HK-2 (cell line): ENCODE data around the gene AKIRIN2.

Experiments used
- DNase-seq: peaks from one replicate; pipeline ENCODE4 v3.0.0-alpha.2; 2018; ENCODE audit not compliant: unreplicated experiment

The AKIRIN2 gene

GRCh38 chr6:87655824-87656223 lies 46.2 kb downstream of the AKIRIN2 start:
- DNase-seq = no peak

- DNase-seq = no peak
These were observed 47.1 kb downstream of the AKIRIN2 start for GRCh38 chr6:87654875-87655454.

- no peak for DNase-seq
These were observed 47.9 kb downstream of the AKIRIN2 start for GRCh38 chr6:87654122-87654521.

DNA sequence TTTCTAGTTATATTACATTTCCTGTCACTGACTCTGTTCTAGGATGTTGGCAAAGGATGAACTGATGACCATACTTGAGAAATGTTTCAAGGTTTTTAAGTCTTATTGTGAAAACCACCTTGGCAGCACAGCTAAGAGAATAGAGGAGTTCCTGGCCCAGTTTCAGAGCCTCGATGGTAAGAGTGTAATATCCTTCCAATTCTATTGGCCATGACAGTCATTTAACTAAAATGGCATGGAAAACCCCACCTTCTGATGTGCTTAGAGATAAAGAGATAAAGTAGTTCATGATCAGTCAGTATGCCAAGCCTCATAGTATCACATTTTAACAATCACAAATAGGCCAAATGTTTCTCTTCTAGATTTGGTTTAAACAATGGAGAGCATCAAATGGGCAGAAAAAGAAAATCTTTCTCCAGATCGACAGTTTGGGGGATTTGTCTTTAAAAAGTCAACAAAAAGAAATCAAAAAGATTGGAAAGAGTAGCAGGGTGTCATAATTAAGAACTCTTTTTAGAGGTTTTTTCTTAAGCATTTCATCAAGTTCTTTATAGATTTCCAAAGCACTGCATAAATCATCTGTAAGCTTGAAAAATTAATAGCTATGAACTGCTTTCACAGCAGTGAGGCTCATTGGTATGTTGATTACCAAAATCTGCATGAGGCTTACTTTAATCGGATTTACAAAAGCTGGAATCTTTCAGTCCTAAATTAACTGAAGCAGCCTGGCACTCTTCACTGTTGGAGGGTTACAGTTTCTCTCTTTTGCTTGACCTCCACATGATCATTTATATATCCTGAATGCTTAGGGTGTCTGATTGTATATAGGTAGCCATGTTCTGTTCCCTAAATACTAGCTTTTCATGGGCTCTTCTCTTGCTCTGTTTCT lies 48.7 kb downstream of the AKIRIN2 start:
- DNase-seq = no peak

GRCh38 chr6:87645080-87645479 lies 57.0 kb downstream of the AKIRIN2 start:
- no peak for DNase-seq

DNA sequence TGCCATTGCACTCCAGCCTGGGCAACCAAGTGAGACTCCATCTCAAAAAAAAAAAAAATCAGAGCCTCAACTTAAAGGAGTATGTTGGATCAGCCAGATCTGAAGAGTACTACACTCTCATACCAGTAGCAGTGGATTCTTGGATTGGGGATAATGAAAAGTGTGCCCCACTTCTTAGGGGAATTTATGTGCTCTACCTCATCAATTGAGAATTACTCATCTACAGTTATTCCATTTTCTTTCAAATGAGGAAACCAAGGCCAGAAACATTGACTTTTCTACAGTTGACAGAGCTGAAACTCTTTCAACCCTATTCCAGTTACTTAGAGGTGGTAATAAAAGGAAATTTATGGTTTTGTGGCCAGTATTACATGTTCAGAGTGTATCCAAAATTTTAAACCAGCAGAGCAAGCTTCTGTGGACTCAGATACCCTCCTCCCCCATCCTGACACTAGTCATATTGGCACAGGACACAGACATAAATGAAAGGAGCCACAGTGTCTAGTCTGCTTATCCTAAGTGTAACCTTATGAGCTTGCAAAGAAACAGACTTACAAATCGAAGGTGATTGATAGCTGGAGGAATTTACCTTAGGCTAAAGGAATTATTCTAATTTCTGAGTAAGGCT lies 60.9 kb downstream of the AKIRIN2 start:
- no peak for DNase-seq

GRCh38 chr6:87639373-87639772 lies 62.7 kb downstream of the AKIRIN2 start:
- DNase-seq = no peak

DNA sequence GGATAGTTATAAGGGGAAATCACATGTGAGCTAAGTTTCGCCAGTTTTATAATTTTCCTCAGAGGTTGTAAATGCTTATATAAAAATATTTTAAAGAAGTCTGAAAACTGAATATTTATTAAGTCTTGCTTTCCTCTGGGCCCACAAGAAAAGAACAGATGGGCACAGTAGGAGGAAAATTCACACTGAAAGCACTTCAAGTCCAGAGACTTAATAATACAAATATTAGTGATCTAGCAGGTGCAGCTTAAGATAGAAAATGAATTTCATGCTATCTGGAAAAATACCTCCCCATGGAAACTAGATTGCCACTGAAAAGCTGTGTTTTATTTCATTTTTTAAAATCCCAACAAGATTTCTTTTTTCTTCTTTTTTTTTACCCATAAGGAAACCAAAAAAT lies 64.9 kb downstream of the AKIRIN2 start:
- DNase-seq = no peak

DNA sequence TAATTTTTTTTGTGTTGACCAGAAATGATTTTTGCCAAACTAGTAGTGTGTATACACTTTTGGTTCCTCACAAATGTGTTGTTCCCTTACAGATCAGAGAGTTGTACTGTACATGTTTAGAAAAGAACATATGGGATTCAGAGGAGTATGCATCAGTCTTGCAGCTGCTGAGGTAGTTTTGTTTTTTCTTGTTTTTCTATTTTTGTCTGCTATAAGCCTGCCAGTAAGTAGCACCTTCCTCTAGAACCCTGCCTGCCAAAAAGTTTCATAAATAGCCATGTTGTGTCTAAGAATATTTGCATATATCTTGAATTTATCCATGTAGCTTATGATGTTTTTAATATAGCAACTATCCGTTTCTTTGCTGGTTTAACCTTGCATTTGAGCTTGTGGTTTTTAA lies 65.7 kb downstream of the AKIRIN2 start:
- no peak for DNase-seq

DNA sequence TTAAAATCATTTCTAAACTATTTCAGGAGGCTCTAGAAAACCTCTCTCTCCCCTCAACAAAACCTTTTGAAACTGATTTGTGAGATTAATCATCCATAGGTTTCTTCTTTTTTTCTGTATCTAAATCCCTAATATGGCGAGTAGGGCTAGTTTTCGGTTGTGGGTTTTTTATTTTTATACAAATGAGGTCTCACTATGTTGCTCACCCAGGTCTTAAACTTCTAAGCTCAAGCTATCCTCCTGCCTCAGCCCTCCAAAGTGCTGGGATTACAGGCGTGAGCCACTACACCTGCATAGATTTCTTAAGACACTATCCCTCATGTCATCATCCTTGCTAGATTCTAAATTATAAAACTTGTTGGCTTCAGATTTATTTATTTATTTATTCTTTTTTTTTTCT lies 68.2 kb downstream of the AKIRIN2 start:
- DNase-seq = no peak

- DNase-seq = no peak
These were observed 71.3 kb downstream of the AKIRIN2 start for GRCh38 chr6:87630746-87631145.

DNA sequence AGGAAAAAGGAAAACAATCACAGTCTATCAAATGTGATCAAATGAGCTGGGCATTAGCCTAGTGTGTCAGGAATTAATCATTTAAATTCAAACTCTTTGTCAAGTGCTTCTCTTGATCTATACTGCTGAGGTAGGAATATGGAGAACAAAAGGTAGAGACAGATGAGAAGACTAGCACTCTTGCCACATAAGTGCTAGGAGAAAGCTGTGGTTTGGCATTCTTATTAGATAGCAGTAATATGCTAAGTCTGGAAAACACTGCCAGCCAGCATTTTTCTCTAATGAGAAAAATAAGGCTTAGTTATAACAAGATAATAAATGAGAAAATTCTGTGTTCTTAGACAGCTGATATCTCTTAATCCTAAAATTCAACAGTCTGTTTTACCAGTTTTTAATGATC lies 73.2 kb downstream of the AKIRIN2 start:
- no peak for DNase-seq

DNA sequence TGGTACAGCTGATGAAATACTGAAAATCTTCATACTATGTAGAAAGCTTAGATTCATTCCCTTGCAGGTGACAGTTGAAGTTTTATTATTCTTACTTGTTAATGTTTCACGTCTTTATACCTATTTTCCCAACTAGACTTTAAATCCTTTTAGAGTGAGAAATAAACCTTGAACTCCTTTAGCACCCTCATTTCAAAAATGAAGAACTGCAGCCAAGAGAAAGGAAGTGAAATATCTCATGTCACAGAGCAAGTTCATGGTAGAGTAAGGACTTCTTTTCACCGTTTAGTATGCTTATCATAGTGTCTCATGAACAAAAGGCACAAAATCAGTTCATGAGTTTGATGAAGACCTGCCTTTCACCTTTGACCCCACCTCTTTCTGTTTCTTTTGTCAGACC lies 73.6 kb downstream of the AKIRIN2 start:
- no peak for DNase-seq
